GM23338 (cell line): ENCODE data around the gene COBLL1. TPM values are rescaled to one million over a fixed set of nuclear protein-coding genes. Genes with fewer than 3 reads are reported as not detected.

Source experiments
- ATAC-seq: fragments of 200-7000 bp; cut with Tn5 transposase; 3 replicates; pipeline ENCODE4 v1.9.1; 2020
- DNase-seq: peaks from one replicate; pipeline ENCODE4 v3.0.0-alpha.2; 2015; ENCODE audit warnings: low spot score
- H2AFZ ChIP-seq: fragments of 200-600 bp; sonication (generic); 2 replicates; pipeline ENCODE4 v1.8.0; 2016; ENCODE audit warnings: antibody characterized with exemption, mild to moderate bottlenecking, moderate library complexity
- H3F3A ChIP-seq: fragments of 200-600 bp; sonication (generic); replicated peaks from 2 replicates; pipeline ENCODE4 v1.8.0; 2017; ENCODE audit warnings: antibody characterized with exemption, mixed run types, low read depth
- H3K27ac ChIP-seq: fragments of 200-600 bp; sonication (generic); 2 replicates; pipeline ENCODE4 v1.6.1; 2016; ENCODE audit warnings: low read depth
- H3K27me3 ChIP-seq: fragments of 200-600 bp; sonication (generic); 2 replicates; pipeline ENCODE4 v1.8.0; 2016; ENCODE audit warnings: mild to moderate bottlenecking, mixed run types, moderate library complexity; ENCODE audit not compliant: insufficient read depth
- H3K36me3 ChIP-seq: fragments of 200-600 bp; sonication (generic); 2 replicates; pipeline ENCODE4 v1.8.0; 2016; ENCODE audit warnings: mild to moderate bottlenecking; ENCODE audit not compliant: insufficient read depth
- H3K4me1 ChIP-seq: fragments of 200-600 bp; sonication (generic); 2 replicates; pipeline ENCODE4 v1.8.0; 2016; ENCODE audit warnings: mild to moderate bottlenecking, moderate library complexity; ENCODE audit not compliant: insufficient read depth
- H3K4me2 ChIP-seq: fragments of 200-600 bp; sonication (generic); 2 replicates; pipeline ENCODE4 v1.7.1; 2017; ENCODE audit warnings: mixed run types
- H3K4me3 ChIP-seq: fragments of 200-600 bp; sonication (generic); 2 replicates; pipeline ENCODE4 v1.6.1; 2016; ENCODE audit warnings: mixed run types
- H3K79me2 ChIP-seq: fragments of 200-600 bp; sonication (generic); replicated peaks from 2 replicates; pipeline ENCODE4 v1.8.0; 2017; ENCODE audit warnings: mild to moderate bottlenecking; ENCODE audit not compliant: insufficient read depth
- H3K9me2 ChIP-seq: fragments of 200-600 bp; sonication (generic); 2 replicates; pipeline ENCODE4 v1.8.0; 2017; ENCODE audit not compliant: insufficient read depth
- H4K20me1 ChIP-seq: fragments of 200-600 bp; sonication (generic); replicated peaks from 2 replicates; pipeline ENCODE4 v1.8.0; 2017; ENCODE audit warnings: mild to moderate bottlenecking; ENCODE audit not compliant: insufficient read depth
- H3K27ac Mint-ChIP-seq: 2 replicates; pipeline ENCODE4 v1.8.0; 2020; ENCODE audit warnings: inconsistent platforms, mild to moderate bottlenecking, moderate library complexity, mixed read lengths
- H3K27me3 Mint-ChIP-seq: 3 replicates; pipeline ENCODE4 v1.8.0; 2022; ENCODE audit warnings: low read depth, mild to moderate bottlenecking, moderate library complexity, mixed read lengths, inconsistent platforms; ENCODE audit not compliant: insufficient read depth, poor library complexity
- H3K36me3 Mint-ChIP-seq: 3 replicates; pipeline ENCODE4 v1.8.0; 2021; ENCODE audit warnings: low read depth, mild to moderate bottlenecking, inconsistent platforms, moderate library complexity, mixed read lengths
- H3K4me1 Mint-ChIP-seq: 3 replicates; pipeline ENCODE4 v1.8.0; 2020; ENCODE audit warnings: mild to moderate bottlenecking, inconsistent platforms, mixed read lengths
- H3K4me3 Mint-ChIP-seq: 3 replicates; pipeline ENCODE4 v1.8.0; 2021; ENCODE audit warnings: moderate library complexity, mild to moderate bottlenecking, inconsistent platforms, mixed read lengths
- H3K9me3 Mint-ChIP-seq: 3 replicates; pipeline ENCODE4 v1.8.0; 2020; ENCODE audit warnings: moderate library complexity, mild to moderate bottlenecking, inconsistent platforms, mixed read lengths
- CREB1 ChIP-seq: fragments of 250-450 bp; sonication (Bioruptor Pico); IDR thresholded peaks from 2 replicates; pipeline ENCODE4 v1.5.0; 2020; ENCODE audit warnings: low read depth, mild to moderate bottlenecking, moderate library complexity
- EZH2 ChIP-seq: fragments of 200-600 bp; sonication (generic); IDR thresholded peaks from one replicate; pipeline ENCODE4 v1.8.0; 2017; ENCODE audit warnings: antibody characterized with exemption, mild to moderate bottlenecking, low read depth; ENCODE audit not compliant: unreplicated experiment
- EZH2phosphoT487 ChIP-seq: fragments of 200-600 bp; sonication (generic); IDR thresholded peaks from one replicate; pipeline ENCODE4 v1.8.1; 2018; ENCODE audit warnings: antibody characterized with exemption; ENCODE audit not compliant: unreplicated experiment
- JUNB ChIP-seq: IDR thresholded peaks from one replicate; pipeline ENCODE4 v1.6.1; 2016; ENCODE audit warnings: antibody characterized with exemption; ENCODE audit not compliant: unreplicated experiment
- NANOG ChIP-seq: IDR thresholded peaks from 2 replicates; pipeline ENCODE4 v1.6.1; 2016; ENCODE audit warnings: antibody characterized with exemption, borderline replicate concordance
- POLR2AphosphoS5 ChIP-seq: IDR thresholded peaks from 2 replicates; pipeline ENCODE4 v1.6.1; 2016; ENCODE audit warnings: antibody characterized with exemption, low read depth
- REST ChIP-seq: IDR thresholded peaks from one replicate; pipeline ENCODE4 v1.6.1; 2018; ENCODE audit warnings: antibody characterized with exemption; ENCODE audit not compliant: unreplicated experiment
- STAT1 ChIP-seq: IDR thresholded peaks from one replicate; pipeline ENCODE4 v1.6.1; 2016; ENCODE audit warnings: antibody characterized with exemption; ENCODE audit not compliant: unreplicated experiment
- ZNF114 ChIP-seq: fragments of 250-450 bp; sonication (Bioruptor Pico); IDR thresholded peaks from 2 replicates; pipeline ENCODE4 v1.5.0; 2020; ENCODE audit warnings: mild to moderate bottlenecking, moderate library complexity
- polyA plus RNA-seq: library from polyadenylated mRNA; unstranded; fragments of >200 nt; fragmentation: Nextera tagmentation; extraction: Ambion mirVana; gene quantifications from 2 replicates; pipeline ENCODE4 v1.2.1, GENCODE V29; 2016
- total RNA-seq: library from RNA; depleted of rRNA; stranded (reverse); fragments of >200 nt; shearing (Covaris generic); gene quantifications from 2 replicates; pipeline ENCODE4 v1.2.3, GENCODE V29; 2014
- TF ChIP-seq, protein P1 (sequence below), 2 experiments: fragments of 200-600 bp in 1 of 2; sonication (generic) in 1 of 2; conservative IDR thresholded peaks; 2 replicates each; pipeline versions ENCODE4 v1.5.1 to v1.6.1; 2016 to 2017; ENCODE audit warnings: antibody characterized with exemption in 2 of 2, low read depth in 2 of 2, mild to moderate bottlenecking in 2 of 2, moderate library complexity in 1 of 2
- TF ChIP-seq, protein P2 (sequence below): IDR thresholded peaks from 2 replicates; pipeline ENCODE4 v1.6.1; 2016; ENCODE audit warnings: antibody characterized with exemption
- TF ChIP-seq, protein P3 (sequence below): fragments of 250-450 bp; sonication (Bioruptor Pico); IDR thresholded peaks from 2 replicates; pipeline ENCODE4 v1.5.0; 2020; ENCODE audit warnings: mild to moderate bottlenecking, moderate library complexity

Gene COBLL1
- total and polyA plus RNA-seq, 2 experiments from 2014 or later, result 2.9 to 7.4 TPM

DNA sequence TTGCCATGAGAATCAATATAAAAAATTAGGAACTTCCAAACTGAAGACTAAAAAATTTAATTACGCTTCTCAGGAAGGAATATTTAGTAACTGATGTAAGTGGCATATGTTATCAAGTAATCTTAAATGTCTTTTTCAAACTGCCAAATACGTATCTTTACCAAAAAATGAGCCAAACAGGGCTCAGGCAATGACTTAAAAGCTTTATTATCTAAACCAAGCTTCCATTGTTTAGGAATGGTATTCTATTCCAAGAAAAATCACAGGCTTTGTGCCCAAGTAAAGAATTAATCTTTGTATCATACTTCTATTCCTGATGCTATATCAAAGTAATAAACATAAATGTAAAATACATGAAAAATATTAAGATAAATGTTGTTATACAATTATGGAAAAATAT, 148.7 kb downstream of the COBLL1 start (continued):
- TF ChIP-seq, protein P1, sequence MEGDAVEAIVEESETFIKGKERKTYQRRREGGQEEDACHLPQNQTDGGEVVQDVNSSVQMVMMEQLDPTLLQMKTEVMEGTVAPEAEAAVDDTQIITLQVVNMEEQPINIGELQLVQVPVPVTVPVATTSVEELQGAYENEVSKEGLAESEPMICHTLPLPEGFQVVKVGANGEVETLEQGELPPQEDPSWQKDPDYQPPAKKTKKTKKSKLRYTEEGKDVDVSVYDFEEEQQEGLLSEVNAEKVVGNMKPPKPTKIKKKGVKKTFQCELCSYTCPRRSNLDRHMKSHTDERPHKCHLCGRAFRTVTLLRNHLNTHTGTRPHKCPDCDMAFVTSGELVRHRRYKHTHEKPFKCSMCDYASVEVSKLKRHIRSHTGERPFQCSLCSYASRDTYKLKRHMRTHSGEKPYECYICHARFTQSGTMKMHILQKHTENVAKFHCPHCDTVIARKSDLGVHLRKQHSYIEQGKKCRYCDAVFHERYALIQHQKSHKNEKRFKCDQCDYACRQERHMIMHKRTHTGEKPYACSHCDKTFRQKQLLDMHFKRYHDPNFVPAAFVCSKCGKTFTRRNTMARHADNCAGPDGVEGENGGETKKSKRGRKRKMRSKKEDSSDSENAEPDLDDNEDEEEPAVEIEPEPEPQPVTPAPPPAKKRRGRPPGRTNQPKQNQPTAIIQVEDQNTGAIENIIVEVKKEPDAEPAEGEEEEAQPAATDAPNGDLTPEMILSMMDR (conservative IDR thresholded peaks at IDR 0.05; ENCODE audit: low read depth in 2 of 2), result no peak
- TF ChIP-seq JUNB, result no peak
- no peak for TF ChIP-seq EZH2
- TF ChIP-seq, protein P2, sequence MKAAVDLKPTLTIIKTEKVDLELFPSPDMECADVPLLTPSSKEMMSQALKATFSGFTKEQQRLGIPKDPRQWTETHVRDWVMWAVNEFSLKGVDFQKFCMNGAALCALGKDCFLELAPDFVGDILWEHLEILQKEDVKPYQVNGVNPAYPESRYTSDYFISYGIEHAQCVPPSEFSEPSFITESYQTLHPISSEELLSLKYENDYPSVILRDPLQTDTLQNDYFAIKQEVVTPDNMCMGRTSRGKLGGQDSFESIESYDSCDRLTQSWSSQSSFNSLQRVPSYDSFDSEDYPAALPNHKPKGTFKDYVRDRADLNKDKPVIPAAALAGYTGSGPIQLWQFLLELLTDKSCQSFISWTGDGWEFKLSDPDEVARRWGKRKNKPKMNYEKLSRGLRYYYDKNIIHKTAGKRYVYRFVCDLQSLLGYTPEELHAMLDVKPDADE, result no peak
- no peak for TF ChIP-seq NANOG
- TF ChIP-seq EZH2phosphoT487, result no peak

DNA sequence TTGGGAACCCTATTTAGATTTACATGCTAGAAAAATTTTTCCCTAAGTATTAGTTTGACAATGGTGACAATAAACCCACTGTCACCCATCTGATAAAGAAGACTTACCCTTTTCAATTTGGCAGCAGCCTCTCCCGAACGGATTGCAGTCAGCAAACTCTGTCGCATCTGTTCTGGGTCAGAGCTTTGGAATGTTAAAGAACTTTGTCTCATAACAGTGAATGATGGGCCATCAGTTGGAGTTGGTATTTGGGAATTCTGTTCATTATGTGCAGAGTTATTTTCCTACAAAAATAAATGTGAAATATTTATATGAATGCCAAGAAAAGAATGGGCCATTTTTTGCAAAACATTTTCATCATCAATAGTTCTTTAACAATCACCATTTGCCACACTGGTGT, 149.5 kb downstream of the COBLL1 start:
- Histone ChIP-seq H3K4me1 (no peaks in the 10 kb centered on the region), H4K20me1 (no peaks in the 10 kb centered on the region), H3K4me2 (no peak overlapping the region), H3K4me3 (no peak overlapping the region), H3K27ac (no peak overlapping the region), H3K36me3 (no peaks in the 10 kb centered on the region), H3K79me2 (no peaks in the 10 kb centered on the region), H3F3A (no peaks in the 10 kb centered on the region), H3K27me3 (no peaks in the 10 kb centered on the region), H3K9me2 (no peaks in the 10 kb centered on the region), H2AFZ (no peak overlapping the region)
- TF ChIP-seq POLR2AphosphoS5 (no peak), REST (no peak), NANOG (no peak), STAT1 (no peak), ZNF114 (CRISPR knock-in tag) (no peak), CREB1 (CRISPR knock-in tag) (no peak)
- TF ChIP-seq, protein P3, sequence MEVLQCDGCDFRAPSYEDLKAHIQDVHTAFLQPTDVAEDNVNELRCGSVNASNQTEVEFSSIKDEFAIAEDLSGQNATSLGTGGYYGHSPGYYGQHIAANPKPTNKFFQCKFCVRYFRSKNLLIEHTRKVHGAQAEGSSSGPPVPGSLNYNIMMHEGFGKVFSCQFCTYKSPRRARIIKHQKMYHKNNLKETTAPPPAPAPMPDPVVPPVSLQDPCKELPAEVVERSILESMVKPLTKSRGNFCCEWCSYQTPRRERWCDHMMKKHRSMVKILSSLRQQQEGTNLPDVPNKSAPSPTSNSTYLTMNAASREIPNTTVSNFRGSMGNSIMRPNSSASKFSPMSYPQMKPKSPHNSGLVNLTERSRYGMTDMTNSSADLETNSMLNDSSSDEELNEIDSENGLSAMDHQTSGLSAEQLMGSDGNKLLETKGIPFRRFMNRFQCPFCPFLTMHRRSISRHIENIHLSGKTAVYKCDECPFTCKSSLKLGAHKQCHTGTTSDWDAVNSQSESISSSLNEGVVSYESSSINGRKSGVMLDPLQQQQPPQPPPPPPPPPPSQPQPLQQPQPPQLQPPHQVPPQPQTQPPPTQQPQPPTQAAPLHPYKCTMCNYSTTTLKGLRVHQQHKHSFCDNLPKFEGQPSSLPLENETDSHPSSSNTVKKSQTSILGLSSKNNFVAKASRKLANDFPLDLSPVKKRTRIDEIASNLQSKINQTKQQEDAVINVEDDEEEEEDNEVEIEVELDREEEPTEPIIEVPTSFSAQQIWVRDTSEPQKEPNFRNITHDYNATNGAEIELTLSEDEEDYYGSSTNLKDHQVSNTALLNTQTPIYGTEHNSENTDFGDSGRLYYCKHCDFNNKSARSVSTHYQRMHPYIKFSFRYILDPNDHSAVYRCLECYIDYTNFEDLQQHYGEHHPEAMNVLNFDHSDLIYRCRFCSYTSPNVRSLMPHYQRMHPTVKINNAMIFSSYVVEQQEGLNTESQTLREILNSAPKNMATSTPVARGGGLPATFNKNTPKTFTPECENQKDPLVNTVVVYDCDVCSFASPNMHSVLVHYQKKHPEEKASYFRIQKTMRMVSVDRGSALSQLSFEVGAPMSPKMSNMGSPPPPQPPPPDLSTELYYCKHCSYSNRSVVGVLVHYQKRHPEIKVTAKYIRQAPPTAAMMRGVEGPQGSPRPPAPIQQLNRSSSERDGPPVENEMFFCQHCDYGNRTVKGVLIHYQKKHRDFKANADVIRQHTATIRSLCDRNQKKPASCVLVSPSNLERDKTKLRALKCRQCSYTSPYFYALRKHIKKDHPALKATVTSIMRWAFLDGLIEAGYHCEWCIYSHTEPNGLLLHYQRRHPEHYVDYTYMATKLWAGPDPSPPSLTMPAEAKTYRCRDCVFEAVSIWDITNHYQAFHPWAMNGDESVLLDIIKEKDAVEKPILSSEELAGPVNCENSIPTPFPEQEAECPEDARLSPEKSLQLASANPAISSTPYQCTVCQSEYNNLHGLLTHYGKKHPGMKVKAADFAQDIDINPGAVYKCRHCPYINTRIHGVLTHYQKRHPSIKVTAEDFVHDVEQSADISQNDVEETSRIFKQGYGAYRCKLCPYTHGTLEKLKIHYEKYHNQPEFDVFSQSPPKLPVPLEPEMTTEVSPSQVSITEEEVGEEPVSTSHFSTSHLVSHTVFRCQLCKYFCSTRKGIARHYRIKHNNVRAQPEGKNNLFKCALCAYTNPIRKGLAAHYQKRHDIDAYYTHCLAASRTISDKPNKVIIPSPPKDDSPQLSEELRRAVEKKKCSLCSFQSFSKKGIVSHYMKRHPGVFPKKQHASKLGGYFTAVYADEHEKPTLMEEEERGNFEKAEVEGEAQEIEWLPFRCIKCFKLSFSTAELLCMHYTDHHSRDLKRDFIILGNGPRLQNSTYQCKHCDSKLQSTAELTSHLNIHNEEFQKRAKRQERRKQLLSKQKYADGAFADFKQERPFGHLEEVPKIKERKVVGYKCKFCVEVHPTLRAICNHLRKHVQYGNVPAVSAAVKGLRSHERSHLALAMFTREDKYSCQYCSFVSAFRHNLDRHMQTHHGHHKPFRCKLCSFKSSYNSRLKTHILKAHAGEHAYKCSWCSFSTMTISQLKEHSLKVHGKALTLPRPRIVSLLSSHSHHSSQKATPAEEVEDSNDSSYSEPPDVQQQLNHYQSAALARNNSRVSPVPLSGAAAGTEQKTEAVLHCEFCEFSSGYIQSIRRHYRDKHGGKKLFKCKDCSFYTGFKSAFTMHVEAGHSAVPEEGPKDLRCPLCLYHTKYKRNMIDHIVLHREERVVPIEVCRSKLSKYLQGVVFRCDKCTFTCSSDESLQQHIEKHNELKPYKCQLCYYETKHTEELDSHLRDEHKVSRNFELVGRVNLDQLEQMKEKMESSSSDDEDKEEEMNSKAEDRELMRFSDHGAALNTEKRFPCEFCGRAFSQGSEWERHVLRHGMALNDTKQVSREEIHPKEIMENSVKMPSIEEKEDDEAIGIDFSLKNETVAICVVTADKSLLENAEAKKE (CRISPR knock-in tag), result no peak
- TF ChIP-seq, protein P2, result no peak
- Mint-ChIP-seq H3K27me3 (no peaks in the 10 kb centered on the region), H3K9me3 (no peaks in the 10 kb centered on the region), H3K4me3 (no peak overlapping the region), H3K4me1 (peaks cover 3% of the 10 kb centered on the region; the same call in 2 of the 3 replicates), H3K36me3 (no peaks in the 10 kb centered on the region), H3K27ac (no peak overlapping the region)
- DNase-seq, result no peak
- ATAC-seq, result no peak
